HG03196 (cell line): Measurements from ENCODE around the gene DPP7.
A peak's percentile ranks its signal among the peaks of the same experiment; 100 is the strongest.
"Not testable (repeated sequence)": the region's sequence is repeated elsewhere in the genome, so short reads cannot be mapped to it uniquely, and the experiment has no call there.

Experiments used
- ATAC-seq: cut with Tn5 transposase; IDR thresholded peaks from one replicate; pipeline ENCODE4 v1.9.1; 2021; ENCODE audit not compliant: unreplicated experiment

Gene DPP7

GRCh38 chr9:137130176-137130755 is 15.7 kb upstream of the DPP7 start:
- ATAC-seq = peak; percentile 3

DNA sequence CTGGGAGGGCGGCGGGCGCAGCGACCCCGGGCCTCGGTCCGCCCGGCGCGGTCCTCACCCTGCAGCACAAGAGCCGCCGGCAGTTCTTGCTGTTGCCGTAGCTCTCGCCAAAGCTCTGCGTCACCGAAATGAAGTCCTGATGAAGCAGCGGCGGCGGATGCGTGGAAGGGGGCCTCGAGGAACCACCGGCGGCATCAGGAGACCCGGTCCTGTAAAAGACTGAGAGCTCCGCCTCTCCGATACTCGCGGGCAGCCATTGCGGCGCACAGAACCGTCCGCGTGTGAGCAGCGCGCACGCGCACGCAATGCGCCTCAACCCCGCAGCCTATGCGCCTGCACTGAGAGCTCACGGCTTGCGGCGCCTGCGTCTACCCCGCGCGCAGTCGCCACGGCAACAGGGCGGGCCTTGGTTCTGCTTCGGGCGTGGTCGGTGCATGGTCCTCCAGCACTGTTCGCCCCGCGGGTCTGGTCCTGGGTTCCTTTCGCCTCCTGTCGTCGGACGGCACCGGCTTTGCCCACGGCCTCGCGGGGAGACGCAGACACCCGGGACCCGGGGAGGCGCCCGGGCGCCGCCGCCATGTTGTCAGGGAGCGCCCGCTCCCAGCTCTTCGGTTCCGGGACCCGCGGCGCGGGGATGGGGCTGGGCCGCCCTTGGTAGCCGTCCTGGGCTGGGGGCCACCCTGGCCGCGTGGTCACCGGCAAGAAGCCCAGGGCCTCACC is 15.1 kb upstream of the DPP7 start:
- peak; percentile 75 for ATAC-seq

- ATAC-seq = peak; percentile 8
Observed at GRCh38 chr9:137128862-137129455, 14.4 kb upstream of the DPP7 start.

DNA sequence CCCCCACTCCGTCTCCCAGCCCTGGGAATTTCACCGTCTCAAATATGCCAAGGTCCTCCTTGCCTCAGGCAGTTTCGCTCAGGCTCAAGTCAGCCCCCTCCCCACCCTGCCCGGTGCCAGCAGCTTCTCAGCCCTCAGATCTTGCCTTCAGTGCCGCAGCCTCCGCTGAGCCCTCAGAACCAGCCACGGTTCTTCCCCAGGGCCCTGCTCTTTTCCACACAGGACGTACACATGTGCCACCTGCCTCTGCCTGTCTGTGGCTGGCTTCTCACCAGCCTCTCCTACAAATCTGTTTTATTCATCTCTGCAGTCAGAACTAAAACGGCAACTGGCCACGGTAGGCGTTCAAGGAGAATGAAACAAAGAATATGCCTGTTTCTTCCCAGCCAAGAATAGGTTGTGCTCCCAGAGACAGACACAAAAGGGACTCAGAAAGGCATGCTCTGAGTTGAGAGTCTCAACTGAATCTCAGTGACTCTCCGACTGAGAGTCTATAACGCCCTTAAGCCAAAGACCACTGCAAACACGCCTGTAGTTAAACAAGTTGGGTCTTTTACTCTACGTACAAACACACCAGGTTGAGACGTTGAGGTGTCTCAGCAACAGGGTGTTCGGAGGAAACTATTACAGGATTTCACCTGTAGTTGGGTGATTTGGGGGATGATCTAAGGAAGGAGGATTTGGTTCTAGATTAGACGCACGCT is 13.8 kb upstream of the DPP7 start:
- ATAC-seq = no peak

DNA sequence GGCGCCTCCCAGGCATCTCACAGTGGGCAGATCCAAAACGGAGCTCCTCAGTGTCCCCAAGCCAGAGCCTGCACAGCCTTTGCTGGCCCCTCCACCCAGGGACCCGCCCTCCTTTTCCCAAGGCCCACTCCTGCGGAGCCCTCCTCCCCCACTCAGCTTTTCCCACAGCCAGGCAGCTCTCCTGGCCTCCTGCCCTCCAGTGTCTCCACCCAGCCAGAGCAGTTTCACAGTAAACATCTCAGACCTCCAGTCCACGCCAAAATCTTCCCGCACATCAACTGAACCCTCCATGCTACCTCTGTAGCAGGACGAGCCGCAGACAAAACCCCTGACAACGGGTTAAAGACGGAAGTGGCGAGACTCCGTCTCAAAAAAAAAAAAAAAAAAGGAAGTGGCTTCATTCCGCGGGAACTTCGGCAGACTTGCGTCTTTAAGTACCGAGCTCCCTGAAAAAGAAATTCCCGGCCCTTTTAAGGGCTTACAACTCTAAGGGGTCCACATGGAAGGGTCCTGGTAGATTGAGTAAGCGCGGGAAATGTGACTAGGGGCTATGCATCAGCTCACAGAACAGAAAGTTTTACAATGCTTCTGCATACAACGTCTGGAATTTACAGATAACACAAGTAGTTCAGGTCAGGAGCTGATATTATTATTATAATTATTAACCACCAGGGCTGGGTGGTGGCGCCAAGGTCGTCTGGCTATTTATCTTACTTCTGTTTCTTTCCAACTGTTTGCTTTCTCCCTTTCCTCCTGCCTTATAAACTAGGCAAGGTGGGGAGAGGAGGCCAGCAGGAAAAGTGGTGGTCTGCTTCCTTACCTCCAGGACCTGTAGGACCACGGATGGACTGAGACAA is 13.0 kb upstream of the DPP7 start:
- no peak for ATAC-seq

- ATAC-seq = no peak
Observed at GRCh38 chr9:137126786-137127185, 12.3 kb upstream of the DPP7 start.

GRCh38 chr9:137123952-137124462 is 9.5 kb upstream of the DPP7 start:
- ATAC-seq = not testable (repeated sequence)

DNA sequence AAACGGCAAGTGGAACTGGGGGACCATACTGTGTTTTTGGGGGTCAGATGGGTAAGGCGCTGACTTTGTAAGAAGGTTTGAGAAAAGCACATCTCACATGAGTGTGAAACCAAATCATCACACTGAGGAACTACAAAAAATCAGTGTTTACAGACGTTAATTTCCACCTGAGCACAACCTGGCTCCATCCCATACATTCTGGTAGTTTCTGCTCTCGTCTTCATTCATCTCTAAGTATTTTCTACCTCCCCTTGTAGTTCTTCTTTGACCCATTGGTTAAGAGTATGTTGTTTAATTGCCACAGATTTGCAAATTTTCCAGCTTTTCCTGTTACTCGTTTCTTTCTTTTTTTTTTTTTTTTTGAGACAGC is 8.9 kb upstream of the DPP7 start:
- ATAC-seq = no peak

GRCh38 chr9:137122796-137123467 is 8.4 kb upstream of the DPP7 start:
- ATAC-seq = not testable (repeated sequence)

- ATAC-seq = not testable (repeated sequence)
Observed at GRCh38 chr9:137121927-137122795, 7.6 kb upstream of the DPP7 start.

DNA sequence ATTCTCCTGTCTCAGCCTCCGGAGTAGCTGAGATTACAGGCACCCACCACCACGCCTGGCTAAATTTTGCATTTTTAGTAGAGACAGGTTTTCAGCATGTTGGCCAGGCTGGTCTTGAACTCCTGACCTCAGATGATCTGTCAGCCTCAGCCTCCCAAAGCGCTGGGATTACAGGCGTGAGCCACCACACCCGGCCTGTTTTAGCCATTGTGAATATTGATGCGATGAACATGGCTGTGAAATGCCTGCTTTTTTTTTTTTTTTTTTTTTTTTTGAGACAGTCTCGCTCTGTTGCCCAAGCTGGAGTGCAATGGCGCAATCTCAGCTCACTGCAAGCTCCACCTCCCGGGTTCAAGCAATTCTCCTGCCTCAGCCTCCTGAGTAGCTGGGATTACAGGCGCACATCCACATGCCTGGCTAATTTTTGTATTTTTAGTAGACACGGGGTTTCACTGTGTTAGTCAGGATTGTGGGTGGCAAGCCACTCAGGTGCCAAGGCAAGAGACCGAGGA is 3.6 kb upstream of the DPP7 start:
- ATAC-seq = not testable (repeated sequence)

GRCh38 chr9:137117269-137117731 is 2.8 kb upstream of the DPP7 start:
- no peak for ATAC-seq

DNA sequence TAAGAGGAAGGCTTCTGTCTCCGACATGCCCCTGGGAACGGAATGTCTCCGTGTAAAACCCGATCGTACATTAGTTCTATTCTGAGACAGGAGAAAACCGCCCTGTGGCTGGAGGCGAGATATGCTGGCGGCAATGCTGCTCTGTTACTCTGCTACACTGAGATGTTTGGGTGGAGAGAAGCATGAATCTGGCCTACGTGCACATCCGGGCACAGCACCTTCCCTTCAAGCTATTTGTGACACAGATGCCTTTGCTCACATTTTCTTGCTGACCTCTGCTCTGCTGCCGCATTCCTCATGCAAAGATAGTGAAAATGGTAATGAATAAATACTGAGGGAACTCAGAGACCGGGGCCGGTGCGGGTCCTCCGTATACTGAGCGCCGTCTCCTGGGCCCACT is 2.2 kb upstream of the DPP7 start:
- ATAC-seq = no peak

DNA sequence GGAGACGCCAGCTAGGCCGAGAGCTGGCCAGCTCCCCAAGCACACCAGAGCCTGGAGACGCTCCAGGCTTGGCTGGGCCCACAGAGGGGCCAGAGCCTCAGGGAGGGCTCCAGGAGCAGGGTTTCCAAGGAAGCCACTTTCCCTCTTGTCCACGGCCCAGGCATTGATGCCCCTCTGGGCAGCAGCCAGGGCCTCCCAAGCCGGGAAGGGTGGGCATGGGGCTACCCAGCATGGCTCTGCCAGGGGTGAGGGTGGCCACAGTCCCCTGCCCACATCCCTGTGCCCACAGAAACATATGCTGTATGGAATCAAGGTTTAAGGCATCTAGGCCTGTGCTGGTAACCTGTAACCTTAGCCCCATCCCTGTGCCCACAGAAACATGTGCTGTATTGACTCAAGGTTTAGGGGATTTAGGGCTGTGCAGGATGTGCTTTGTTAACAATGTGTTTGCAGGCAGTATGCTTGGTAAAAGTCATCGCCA is 1.5 kb upstream of the DPP7 start:
- no peak for ATAC-seq

DNA sequence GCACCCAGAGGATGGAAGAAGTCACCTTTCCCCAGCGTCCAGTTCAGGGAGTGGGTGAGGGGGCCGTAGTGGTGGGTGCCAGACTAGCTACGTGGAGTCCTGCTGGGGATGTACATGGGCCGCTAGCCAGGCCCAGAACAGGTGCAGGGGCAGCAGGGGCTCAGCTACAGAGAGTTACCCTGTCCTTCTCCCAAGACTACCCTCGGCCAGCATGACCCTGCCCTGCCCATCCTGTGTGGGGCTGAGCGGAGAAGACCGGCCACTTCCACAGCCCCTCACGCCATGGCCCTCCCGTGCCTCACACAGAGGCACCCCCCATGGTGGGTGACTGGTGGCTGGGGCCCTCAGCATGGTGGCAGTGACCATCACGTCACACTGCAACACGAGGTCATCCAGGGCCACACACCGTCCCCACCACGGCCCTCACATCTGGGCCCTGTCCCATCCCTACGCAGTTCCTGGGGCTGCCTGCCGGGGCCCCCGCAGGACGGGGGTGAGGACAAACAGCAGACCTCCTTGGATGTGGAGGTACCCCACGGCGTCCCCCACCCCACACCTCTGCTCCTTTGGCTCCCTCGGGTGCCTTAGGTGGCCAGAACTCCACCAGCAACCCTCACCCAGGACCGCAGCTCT is 977 bp upstream of the DPP7 start:
- no peak for ATAC-seq

GRCh38 chr9:137114220-137114612 is 317 bp downstream of the DPP7 start:
- ATAC-seq = no peak

GRCh38 chr9:137113385-137114159 is 961 bp downstream of the DPP7 start:
- ATAC-seq = no peak
